HAP-1 (cell line): ENCODE data around the gene WAPL.

ENCODE experiments used
- DNase-seq, 2 experiments: peaks; one replicate each; pipeline ENCODE4 v3.0.0-alpha.2; 2016 to 2020; ENCODE audit warnings: low spot score in 2 of 2
- H3K27me3 ChIP-seq: fragments of 250-450 bp; sonication (Bioruptor Pico); 2 replicates; pipeline ENCODE4 v1.5.1; 2020; ENCODE audit warnings: low read depth, mild to moderate bottlenecking, moderate library complexity
- H3K36me3 ChIP-seq: fragments of 250-450 bp; sonication (Bioruptor Pico); replicated peaks from 2 replicates; pipeline ENCODE4 v1.5.1; 2020; ENCODE audit warnings: mild to moderate bottlenecking
- H3K4me1 ChIP-seq: fragments of 250-450 bp; sonication (Bioruptor Pico); 2 replicates; pipeline ENCODE4 v1.5.1; 2020; ENCODE audit warnings: mild to moderate bottlenecking
- H3K4me3 ChIP-seq: fragments of 250-450 bp; sonication (Bioruptor Pico); 2 replicates; pipeline ENCODE4 v1.5.1; 2020; ENCODE audit warnings: mild to moderate bottlenecking, moderate library complexity
- H3K9me3 ChIP-seq: fragments of 250-450 bp; sonication (Bioruptor Pico); 2 replicates; pipeline ENCODE4 v1.5.1; 2020; ENCODE audit warnings: mild to moderate bottlenecking, moderate library complexity
- in situ Hi-C: fragments of 300-500 bp; cut with MboI; formaldehyde crosslinking; loops from 3 replicates; pipeline ENCODE4 v1.14.3; 2020; ENCODE audit warnings: low sequenced_read_pairs, inconsistent platforms, mixed read lengths

The WAPL gene

DNA sequence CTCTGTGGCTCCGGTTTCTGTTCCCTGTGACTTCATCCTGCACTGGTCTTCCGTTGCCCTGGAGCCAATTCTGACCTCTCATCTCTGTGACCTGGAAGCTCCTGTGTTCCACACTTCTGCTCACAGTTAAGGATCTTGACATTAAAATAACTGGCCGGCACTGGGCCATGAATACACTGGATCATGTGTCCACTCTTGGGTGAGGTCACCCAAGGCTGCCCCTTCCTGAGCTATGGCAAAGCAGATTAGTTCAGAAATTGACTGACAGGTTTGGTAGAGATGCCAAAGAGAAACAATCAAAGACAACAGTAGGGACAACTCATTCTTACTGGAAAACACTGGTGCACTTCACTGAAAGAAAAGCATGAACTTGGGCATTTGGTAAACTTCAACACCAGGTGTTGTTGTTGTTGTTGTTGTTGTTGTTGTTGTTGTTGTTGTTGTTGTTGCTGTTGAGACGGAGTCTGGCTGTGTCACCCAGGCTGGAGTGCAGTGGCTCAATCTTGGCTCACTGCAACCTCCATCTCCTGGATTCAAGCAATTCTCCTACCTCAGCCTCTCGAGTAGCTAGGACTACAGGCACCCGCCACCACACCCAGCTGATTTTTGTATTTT is 118.3 kb downstream of the WAPL start:
- no peak for DNase-seq
- Histone ChIP-seq H3K4me3 (no peak overlapping the region), H3K9me3 (no peaks in the 10 kb centered on the region), H3K27me3 (no peaks in the 10 kb centered on the region), H3K4me1 (no peaks in the 10 kb centered on the region; the same call in 1 of the 2 replicates), H3K36me3 (no peaks in the 10 kb centered on the region)
- in situ Hi-C loops: loop anchor here (5.0 kb wide), 1 partner anchor 184 kb away; no protein-coding TSS in a partner anchor

DNA sequence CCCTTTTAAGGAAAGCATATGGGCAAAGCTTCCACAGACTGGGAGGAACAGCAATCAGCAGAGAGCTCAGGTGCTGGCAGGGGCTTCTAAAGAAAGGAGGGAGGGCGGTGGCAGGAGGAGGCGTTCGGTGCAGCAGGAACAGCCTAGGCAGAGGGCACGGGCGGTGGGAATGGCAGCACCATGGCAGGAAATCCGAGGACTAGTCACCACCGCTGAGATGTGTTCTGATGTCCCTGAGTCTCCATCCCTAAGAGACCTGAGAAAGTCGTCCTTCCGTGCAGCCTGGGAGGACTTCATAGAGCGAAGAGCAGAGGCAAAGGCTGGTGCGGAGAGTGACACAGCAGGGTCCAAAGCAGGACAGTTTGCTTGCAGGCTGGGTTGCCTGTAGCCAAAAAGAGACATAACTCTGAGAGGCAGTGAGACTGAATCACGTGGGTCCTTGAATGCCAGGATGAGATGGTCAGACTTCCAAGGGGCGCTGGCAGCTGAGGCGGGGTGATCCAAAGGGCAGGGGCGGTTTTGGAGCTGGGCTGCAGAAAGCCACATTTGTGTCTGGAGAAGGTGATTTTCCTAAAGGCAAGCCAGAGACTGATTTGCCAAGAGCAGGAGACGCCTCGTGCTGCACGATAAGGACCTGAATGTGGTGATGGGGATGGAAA is 119.2 kb downstream of the WAPL start:
- Histone ChIP-seq H3K36me3 (no peaks in the 10 kb centered on the region), H3K4me3 (no peak overlapping the region), H3K4me1 (no peaks in the 10 kb centered on the region; the same call in 1 of the 2 replicates), H3K9me3 (no peaks in the 10 kb centered on the region), H3K27me3 (no peaks in the 10 kb centered on the region)
- no peak for DNase-seq
- in situ Hi-C loops: loop anchor here (5.0 kb wide), 1 partner anchor 185 kb away; no protein-coding TSS in a partner anchor

DNA sequence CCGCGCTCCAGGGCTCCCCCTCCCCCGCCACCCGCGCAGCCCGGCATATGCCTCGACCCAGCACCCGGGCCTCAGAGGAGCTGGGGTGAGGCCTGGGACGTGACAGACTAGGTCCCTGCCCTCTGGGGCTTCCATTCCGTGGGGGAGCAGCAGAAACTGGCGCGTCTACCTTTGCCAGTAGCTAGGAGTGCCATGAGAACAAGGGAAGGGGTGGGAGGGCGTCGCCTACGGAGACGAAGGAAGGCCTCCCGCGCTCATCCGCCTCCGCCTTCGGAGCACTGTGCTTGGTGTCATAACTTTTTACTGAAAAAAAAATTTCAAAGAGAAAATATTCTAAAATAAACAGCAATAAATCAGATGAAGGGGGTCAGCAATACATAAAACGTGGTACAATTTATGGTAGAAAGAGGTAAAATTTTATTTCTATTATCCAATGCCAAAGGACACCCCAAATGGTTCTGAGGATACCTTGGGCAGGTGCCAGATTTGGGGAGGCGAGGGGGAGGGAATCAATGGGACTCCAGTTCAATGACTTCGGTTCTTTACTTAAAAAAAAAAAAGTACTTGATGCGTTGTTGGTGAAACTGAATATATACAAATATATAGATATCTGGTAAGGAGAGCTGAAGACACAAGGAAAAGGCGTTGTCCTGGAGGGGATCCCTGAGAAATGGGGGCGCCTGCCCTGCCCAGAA is 119.9 kb downstream of the WAPL start:
- H3K36me3 ChIP-seq: no peaks in the 10 kb centered on the region
- in situ Hi-C loops: loop anchor here (5.0 kb wide), 1 partner anchor 186 kb away; no protein-coding TSS in a partner anchor

DNA sequence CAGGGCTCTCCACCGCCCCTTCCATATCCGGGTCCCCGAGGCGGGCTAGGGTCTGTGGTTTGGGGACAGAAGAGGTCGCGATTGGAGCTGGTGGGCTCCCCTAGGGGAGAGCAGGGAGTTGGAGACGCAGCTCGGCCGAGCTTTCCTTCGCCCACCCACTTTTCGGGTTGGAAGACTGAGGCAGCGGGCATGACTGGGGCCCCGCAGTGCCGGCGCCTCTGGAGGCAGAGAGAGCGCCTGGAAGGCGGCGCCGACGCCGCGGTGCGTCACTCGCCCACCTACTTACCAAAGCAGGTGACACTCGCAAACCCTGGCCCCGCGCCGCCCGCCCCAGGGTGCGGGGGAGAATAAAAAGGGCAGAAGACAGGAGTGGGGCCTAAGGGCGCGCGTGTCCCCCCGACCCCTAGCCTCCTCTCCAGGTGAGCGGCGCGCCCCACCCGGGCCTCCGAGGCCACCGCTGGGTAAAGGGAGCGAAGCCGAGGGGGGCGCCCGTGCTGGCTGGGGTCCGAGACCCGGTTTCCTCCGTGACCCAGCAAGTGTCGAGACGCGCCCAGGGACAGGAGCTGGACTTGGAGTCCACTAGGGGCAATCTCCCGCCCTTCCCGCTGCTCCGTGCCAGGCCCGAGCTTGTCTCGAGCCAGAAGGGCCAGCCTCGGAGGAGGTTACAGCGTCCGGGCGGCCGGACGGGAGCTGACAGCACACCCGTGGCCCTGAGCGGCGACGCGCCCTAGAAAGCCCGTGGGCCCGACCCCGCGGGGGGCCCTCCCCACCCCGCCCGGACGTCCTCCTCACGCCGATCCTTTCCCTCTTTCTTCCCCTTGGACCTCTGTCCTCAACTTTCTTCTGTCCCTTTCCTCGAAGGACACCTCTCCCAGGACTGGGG is 120.6 kb downstream of the WAPL start:
- H3K27me3 ChIP-seq: no peaks in the 10 kb centered on the region
- no peaks in the 10 kb centered on the region; the same call in 1 of the 2 replicates for H3K4me1 ChIP-seq
- H3K36me3 ChIP-seq: no peaks in the 10 kb centered on the region
- DNase-seq: no peak
- H3K9me3 ChIP-seq: no peaks in the 10 kb centered on the region
- in situ Hi-C loops: loop anchor here (5.0 kb wide), 1 partner anchor 186 kb away; no protein-coding TSS in a partner anchor
- peak overlapping the region; percentile 46 for H3K4me3 ChIP-seq

More for the DNA sequence above, 119.9 kb downstream of the WAPL start:
- Histone ChIP-seq H3K4me1 (no peaks in the 10 kb centered on the region; the same call in 1 of the 2 replicates), H3K9me3 (no peaks in the 10 kb centered on the region), H3K4me3 (no peak overlapping the region), H3K27me3 (no peaks in the 10 kb centered on the region)
- no peak for DNase-seq

DNA sequence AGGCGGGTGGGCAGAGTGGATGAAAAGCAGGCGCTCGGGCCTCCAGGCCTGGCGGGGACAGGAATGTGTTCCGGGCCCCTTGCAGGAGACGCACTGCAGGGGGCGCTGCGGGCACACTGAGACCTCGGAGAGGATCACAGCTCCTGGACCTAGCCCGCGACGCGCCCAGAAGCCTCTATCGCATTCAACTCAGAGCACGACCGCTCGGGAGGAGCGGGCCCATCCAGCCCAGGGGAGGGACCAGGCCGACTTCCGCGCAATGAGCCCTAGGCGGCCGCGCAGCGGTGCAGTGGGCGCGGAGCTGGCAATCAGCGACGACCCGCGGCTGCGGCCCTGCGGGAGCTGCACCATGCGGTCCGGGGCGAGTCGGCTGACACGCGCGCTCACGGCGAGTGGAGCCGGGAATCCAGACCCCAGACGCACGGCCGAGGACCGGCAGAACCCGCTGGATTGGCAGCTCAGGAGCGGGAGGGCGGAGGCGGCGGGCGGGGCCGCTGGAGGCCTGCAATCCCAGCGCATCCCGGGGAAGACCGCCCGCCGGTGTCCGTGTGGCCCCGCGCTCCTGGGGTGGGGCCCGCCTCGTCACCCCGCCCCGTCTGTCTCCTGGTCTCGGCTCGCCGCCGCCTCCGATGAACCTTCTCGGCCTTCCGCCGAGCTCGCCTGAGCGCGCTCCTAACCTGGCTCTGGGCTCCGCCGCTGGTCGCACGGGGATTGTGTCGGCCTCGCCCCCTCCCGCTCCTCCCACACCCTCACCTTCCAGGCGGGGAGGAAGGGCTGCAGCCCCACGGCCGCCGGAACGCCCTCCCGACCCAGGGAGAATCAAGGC is 121.5 kb downstream of the WAPL start:
- Histone ChIP-seq H3K4me3 (peak overlapping the region; percentile 46), H3K27me3 (no peaks in the 10 kb centered on the region), H3K4me1 (no peaks in the 10 kb centered on the region; the same call in 1 of the 2 replicates), H3K9me3 (no peaks in the 10 kb centered on the region), H3K36me3 (no peaks in the 10 kb centered on the region)
- in situ Hi-C loops: loop anchor here (5.0 kb wide), 1 partner anchor 187 kb away; no protein-coding TSS in a partner anchor
- DNase-seq: peak; percentile 93 to 98

GRCh38 chr10:86399514-86399878 is 122.1 kb downstream of the WAPL start:
- Histone ChIP-seq H3K4me3 (no peak overlapping the region), H3K9me3 (no peaks in the 10 kb centered on the region), H3K36me3 (no peaks in the 10 kb centered on the region), H3K27me3 (no peaks in the 10 kb centered on the region), H3K4me1 (no peaks in the 10 kb centered on the region; the same call in 1 of the 2 replicates)
- in situ Hi-C loops: no loop called here
- DNase-seq: no peak

GRCh38 chr10:86397120-86397519 is 124.5 kb downstream of the WAPL start:
- Histone ChIP-seq H3K36me3 (no peaks in the 10 kb centered on the region), H3K4me3 (no peak overlapping the region), H3K27me3 (no peaks in the 10 kb centered on the region), H3K9me3 (no peaks in the 10 kb centered on the region), H3K4me1 (no peaks in the 10 kb centered on the region; the same call in 1 of the 2 replicates)
- no peak for DNase-seq
- in situ Hi-C loops: no loop called here

DNA sequence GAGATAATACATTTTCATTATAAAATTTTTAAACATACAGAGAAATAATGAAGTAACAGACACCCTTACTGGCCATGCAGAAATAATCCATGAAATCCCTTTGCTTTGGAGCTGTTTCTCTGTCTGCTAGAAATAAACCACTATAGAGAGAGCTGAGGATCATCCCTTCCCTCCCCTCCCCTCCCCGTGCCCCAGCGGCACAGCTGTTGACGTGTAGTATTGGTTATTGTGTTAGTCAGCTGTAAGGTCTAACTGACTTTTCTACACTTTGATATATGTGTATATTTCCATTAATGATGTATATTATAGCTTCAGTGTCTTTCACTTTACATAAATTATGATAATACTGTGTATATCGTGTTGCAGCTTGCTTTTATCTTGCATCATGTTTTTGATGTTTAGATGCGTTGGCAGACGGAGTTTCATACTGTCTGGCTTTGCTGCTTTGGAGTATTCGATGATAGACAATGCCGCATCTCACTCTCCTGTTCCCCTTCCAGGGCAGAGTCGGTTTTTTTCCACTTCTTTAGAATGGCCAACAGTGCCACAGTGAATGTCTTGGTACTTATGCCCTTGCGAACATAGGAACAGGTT is 127.6 kb downstream of the WAPL start:
- H3K4me3 ChIP-seq: no peak overlapping the region
- no peaks in the 10 kb centered on the region for H3K9me3 ChIP-seq
- no peaks in the 10 kb centered on the region for H3K4me1 ChIP-seq
- no peaks in the 10 kb centered on the region for H3K27me3 ChIP-seq
- DNase-seq: no peak
- in situ Hi-C loops: no loop called here
- H3K36me3 ChIP-seq: no peaks in the 10 kb centered on the region

DNA sequence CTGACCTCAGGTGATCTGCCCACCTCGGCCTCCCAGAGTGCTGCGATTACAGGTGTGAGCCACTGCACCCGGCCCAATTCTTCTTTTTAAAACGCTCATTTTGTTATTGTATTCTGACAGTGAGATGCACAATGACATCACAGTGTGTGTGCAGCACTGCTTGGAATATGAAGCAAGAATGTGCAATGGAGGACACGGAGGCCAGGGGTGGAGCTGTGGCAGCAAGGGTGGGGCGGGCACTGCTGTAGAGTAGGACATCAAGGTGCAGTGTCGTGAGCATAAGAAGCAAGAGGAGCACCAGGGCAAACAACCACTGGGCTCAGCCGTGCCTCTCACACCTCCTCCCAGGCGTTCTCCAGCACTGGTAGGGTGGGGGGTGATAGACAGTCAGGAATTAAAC is 128.2 kb downstream of the WAPL start:
- Histone ChIP-seq H3K27me3 (no peaks in the 10 kb centered on the region), H3K9me3 (no peaks in the 10 kb centered on the region), H3K4me1 (no peaks in the 10 kb centered on the region), H3K36me3 (no peaks in the 10 kb centered on the region), H3K4me3 (no peak overlapping the region)
- DNase-seq: no peak
- in situ Hi-C loops: no loop called here

DNA sequence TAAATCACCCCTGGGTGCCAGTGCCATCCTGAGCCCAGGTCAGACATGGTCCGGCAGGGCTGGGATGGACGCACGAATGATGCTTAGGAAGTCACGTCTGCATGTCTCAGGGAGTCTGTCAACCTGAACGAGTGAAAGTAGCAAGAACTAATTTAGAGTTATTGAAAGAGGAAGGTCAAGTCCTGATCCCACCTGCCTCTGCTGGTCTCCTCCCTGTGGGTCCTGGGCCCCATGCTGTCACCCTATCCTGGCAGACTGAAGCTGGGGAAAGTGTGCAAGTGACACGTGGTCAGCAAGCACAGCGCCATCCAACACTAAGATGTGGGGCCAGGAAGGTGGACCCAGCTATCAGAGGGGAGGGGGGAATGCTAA is 128.9 kb downstream of the WAPL start:
- no peaks in the 10 kb centered on the region for H3K27me3 ChIP-seq
- no peak for DNase-seq
- H3K4me3 ChIP-seq: no peak overlapping the region
- H3K36me3 ChIP-seq: no peaks in the 10 kb centered on the region
- H3K4me1 ChIP-seq: no peaks in the 10 kb centered on the region
- in situ Hi-C loops: no loop called here
- no peaks in the 10 kb centered on the region for H3K9me3 ChIP-seq

DNA sequence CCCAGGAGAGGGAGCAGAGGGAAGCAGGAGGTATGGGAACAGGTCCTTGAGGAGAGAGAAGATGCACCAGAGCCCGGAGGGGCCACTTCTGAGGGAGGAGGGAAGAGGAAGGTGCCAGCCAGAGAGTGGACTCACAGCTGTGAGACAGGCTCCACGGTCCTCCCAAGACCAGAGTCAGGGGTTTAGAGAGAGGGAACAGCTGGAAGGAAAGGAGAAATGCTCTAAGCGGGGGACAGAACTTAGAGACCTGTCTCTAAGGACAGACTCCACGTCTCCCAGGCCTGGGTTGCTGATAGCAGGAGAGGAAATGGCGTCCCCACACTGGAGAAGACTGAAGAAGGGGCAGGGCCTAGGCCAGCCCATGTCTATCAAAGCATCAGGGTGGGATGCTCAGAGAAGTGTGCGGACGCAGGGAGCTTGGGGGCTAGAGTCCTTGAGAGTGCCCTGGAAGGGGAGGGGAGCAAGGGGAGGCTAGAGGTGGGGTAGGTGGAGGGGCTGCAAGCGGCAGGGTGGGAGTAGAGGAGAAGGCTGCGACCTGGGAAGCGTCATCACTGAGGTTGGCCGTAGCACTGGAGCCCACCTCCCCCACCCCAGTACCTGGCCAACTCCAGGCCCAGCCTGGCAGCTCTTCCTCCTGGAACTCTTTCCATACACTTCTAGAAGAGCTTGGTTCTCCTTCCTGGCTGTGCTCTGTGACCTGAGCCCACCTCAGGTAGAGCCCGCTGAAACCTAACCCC is 129.4 kb downstream of the WAPL start:
- DNase-seq: no peak
- no peak overlapping the region for H3K4me3 ChIP-seq
- in situ Hi-C loops: no loop called here
- H3K27me3 ChIP-seq: no peaks in the 10 kb centered on the region
- H3K36me3 ChIP-seq: no peaks in the 10 kb centered on the region
- H3K9me3 ChIP-seq: no peaks in the 10 kb centered on the region
- no peaks in the 10 kb centered on the region for H3K4me1 ChIP-seq

DNA sequence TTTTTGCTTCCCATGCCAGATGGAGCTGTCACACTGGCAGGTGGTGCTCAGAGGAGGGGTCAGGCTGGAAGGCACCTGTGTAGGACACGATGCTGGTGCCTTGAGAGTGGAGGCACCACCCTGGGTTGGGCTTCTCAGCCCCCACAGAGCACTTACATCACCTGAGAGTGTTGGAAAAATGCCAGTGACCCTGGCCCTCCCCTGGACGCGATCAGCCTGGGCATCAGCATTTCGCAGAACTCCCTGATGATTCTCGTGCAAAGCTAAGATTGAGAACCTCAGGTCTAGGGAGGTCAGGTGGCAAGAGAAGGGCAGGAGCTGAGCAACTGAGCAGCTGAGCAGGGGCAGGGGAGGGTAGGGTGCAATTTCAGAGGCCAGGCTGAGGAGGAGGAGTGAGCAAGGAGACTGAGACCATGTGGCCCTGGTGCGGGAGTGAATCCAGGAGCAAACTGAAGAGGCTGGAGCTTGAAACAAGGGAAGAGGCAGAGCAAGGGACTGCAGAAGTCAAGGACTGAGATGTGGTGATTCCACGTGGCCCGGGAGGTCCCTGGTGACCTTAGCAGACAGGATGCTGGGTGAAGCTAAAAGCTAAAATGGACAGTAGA is 130.3 kb downstream of the WAPL start:
- Histone ChIP-seq H3K9me3 (no peaks in the 10 kb centered on the region), H3K4me3 (no peak overlapping the region), H3K4me1 (no peaks in the 10 kb centered on the region), H3K27me3 (no peaks in the 10 kb centered on the region), H3K36me3 (no peaks in the 10 kb centered on the region)
- in situ Hi-C loops: no loop called here
- DNase-seq: no peak
